HUES64 (cell line): ENCODE results near the gene G6PD.

Source experiments
- H3K27ac ChIP-seq: 2 replicates; pipeline ENCODE4 v1.7.0; 2013; ENCODE audit warnings: low read depth, low read length, inconsistent platforms
- H3K27me3 ChIP-seq: 2 replicates; pipeline ENCODE4 v1.6.1; 2013; ENCODE audit warnings: mild to moderate bottlenecking, low read length; ENCODE audit not compliant: insufficient read depth
- H3K36me3 ChIP-seq: 2 replicates; pipeline ENCODE4 v1.6.1; 2013; ENCODE audit warnings: mild to moderate bottlenecking, low read length; ENCODE audit not compliant: insufficient read depth
- H3K4me1 ChIP-seq: 2 replicates; pipeline ENCODE4 v1.6.1; 2013; ENCODE audit warnings: mild to moderate bottlenecking, low read length, moderate library complexity; ENCODE audit not compliant: insufficient read depth
- H3K4me3 ChIP-seq: 2 replicates; pipeline ENCODE4 v1.5.1; 2013; ENCODE audit warnings: mild to moderate bottlenecking, low read length, moderate library complexity
- H3K9ac ChIP-seq: 2 replicates; pipeline ENCODE4 v1.6.1; 2013; ENCODE audit warnings: mild to moderate bottlenecking, low read depth, low read length
- H3K9me3 ChIP-seq: 2 replicates; pipeline ENCODE4 v1.6.1; 2013; ENCODE audit warnings: low read depth, low read length; ENCODE audit not compliant: insufficient read depth
- WGBS: fragments of 150-250, 120-280 bp; methylation state at CpG from one replicate; pipeline ENCODE4 v1.1.7; 2013; ENCODE audit warnings: missing lambda C conversion rate; 5-methylcytosine and 5-hydroxymethylcytosine counted together

Gene G6PD

GRCh38 chrX:154526901-154527675 lies 19.6 kb downstream of the G6PD start:
- H3K27ac ChIP-seq: peak overlapping the region; percentile 12; the same call in 1 of the 2 replicates
- H3K4me1 ChIP-seq: no peaks in the 10 kb centered on the region
- H3K36me3 ChIP-seq: peaks cover 3% of the 10 kb centered on the region; the same call in 1 of the 2 replicates
- peak overlapping the region; percentile 51 for H3K4me3 ChIP-seq
- 13% methylated on average over 12 of the region's 15 CpGs for WGBS
- peak overlapping the region; percentile 36; the same call in 1 of the 2 replicates for H3K9ac ChIP-seq
- H3K9me3 ChIP-seq: no peaks in the 10 kb centered on the region
- H3K27me3 ChIP-seq: peaks cover 13% of the 10 kb centered on the region

- Histone ChIP-seq H3K9me3 (no peaks in the 10 kb centered on the region), H3K9ac (no peak overlapping the region), H3K4me3 (no peak overlapping the region), H3K27ac (no peak overlapping the region), H3K36me3 (no peaks in the 10 kb centered on the region; the same call in 1 of the 2 replicates), H3K4me1 (no peaks in the 10 kb centered on the region), H3K27me3 (peaks cover 13% of the 10 kb centered on the region)
- WGBS: 94% methylated on average over 13 of the region's 14 CpGs
Measured at GRCh38 chrX:154525606-154526490, 20.8 kb downstream of the G6PD start.

DNA sequence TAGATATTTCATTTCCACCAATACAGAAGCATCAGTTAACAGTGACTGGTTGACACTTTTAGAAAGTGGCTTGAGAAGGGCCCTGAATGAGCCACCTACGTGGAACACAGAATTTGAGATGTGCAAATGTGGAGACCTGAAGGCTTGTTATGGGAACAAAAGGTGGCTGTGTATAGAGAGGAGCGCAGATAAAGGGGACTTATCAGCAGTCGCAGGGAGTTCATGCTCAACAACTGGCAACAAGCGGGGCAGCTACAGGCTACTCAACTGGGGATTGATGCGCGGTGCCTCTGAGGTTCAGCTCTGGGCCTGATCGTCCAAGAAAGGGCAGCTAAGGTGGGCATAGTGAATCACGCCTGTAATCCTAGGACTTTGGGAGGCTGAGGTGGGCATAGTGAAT lies 27.3 kb downstream of the G6PD start:
- H3K27me3 ChIP-seq: peaks cover 2% of the 10 kb centered on the region
- H3K27ac ChIP-seq: no peak overlapping the region
- 92% methylated on average over 8 of the region's 8 CpGs for WGBS
- H3K4me3 ChIP-seq: no peak overlapping the region
- no peaks in the 10 kb centered on the region for H3K4me1 ChIP-seq
- H3K9ac ChIP-seq: no peak overlapping the region
- no peaks in the 10 kb centered on the region for H3K9me3 ChIP-seq
- H3K36me3 ChIP-seq: no peaks in the 10 kb centered on the region

GRCh38 chrX:154517101-154517781 lies 29.4 kb downstream of the G6PD start:
- Histone ChIP-seq H3K9ac (peak overlapping the region; percentile 44; the same call in 1 of the 2 replicates), H3K4me1 (no peaks in the 10 kb centered on the region), H3K27me3 (peaks cover under 1% of the 10 kb centered on the region), H3K36me3 (no peaks in the 10 kb centered on the region), H3K27ac (peak overlapping the region; percentile 99; the same call in 1 of the 2 replicates), H3K4me3 (peak overlapping the region; percentile 67), H3K9me3 (no peaks in the 10 kb centered on the region)
- 2% methylated on average over 24 of the region's 25 CpGs for WGBS

DNA sequence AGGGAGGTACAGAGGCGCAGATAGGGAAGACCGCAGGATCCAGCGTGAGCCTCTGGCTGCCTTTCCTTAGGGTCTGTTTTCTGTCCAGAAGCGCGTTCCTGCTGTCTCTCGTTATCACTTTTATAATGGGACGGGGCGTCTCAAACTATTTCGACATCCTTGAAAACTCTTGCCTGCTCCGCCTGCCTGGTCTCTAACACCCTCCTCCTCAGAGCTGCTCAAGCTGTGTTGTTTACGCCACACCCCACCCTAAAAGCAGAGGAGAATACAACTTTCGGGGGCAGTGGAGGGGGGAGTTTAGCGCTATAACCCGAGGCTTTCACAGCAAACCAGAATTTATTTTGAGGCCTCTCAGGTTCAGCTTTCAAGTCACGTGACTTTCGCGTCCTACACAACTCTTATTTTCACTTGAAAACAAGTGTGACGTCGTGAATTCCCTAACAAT lies 30.0 kb downstream of the G6PD start:
- H3K9ac ChIP-seq: peak overlapping the region; percentile 74
- H3K4me3 ChIP-seq: peak overlapping the region; percentile 67
- under 1% methylated on average over 18 of the region's 19 CpGs for WGBS
- peak overlapping the region; percentile 99; the same call in 1 of the 2 replicates for H3K27ac ChIP-seq
- H3K4me1 ChIP-seq: no peaks in the 10 kb centered on the region
- no peaks in the 10 kb centered on the region; the same call in 1 of the 2 replicates for H3K27me3 ChIP-seq
- no peaks in the 10 kb centered on the region for H3K36me3 ChIP-seq
- H3K9me3 ChIP-seq: no peaks in the 10 kb centered on the region

DNA sequence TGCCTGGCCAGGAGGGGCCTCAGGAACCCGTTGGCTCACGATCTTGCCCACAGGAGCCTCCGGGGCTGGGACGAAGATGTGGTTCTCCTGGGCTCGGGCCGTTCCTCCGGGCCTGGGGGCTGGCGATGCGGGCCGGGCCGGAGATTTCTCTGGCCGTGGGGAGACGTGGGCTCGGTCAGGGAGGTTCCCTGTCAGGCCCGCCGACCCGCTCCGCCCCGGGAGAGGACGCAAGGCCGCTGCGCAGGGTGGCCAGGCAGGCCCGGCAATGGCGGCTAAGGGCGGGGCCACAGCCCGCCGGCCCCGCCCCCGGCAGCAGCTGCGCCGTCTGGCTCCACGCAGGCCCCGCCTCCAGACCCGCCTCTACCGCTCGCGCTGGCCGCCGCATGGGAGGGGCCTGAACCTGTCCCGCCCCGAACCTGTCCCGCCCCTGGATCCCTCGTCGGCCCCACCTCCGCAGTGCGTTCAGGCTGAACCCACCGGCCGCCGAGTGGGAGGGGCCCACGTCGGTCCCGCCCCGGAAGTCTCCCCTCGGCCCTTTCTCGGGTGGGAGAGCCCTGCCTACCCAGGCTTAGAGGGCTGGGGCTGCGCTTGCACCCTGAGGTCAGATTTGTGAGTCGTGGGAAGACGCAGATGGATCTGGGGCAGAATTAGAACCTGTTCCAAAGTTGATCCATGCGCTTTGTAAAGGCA lies 30.5 kb downstream of the G6PD start, which contains the start of gene FAM3A:
Gene FAM3A, minus strand, starts transcription at position 267 of the 690 bp plus-strand sequence. CDS start 460 bp downstream, outside the sequence.
- Histone ChIP-seq H3K27me3 (no peaks in the 10 kb centered on the region; the same call in 1 of the 2 replicates), H3K9ac (peak within 1 kb of the TSS; percentile 74), H3K4me1 (no peaks in the 10 kb centered on the region), H3K9me3 (no peaks in the 10 kb centered on the region), H3K27ac (peak within 1 kb of the TSS; percentile 99; the same call in 1 of the 2 replicates), H3K36me3 (no peaks in the 10 kb centered on the region), H3K4me3 (peak within 1 kb of the TSS; percentile 76)
- WGBS: under 1% methylated on average over 59 of the region's 59 CpGs

- no peaks in the 10 kb centered on the region; the same call in 1 of the 2 replicates for H3K27me3 ChIP-seq
- H3K4me3 ChIP-seq: peak overlapping the region; percentile 76
- WGBS: 25% methylated on average over 31 of the region's 34 CpGs
- H3K36me3 ChIP-seq: no peaks in the 10 kb centered on the region
- peak overlapping the region; percentile 73 for H3K9ac ChIP-seq
- H3K27ac ChIP-seq: peak overlapping the region; percentile 52; the same call in 1 of the 2 replicates
- no peaks in the 10 kb centered on the region for H3K9me3 ChIP-seq
- no peaks in the 10 kb centered on the region for H3K4me1 ChIP-seq
Measured at GRCh38 chrX:154515090-154515965, 31.3 kb downstream of the G6PD start.

- Histone ChIP-seq H3K4me1 (no peaks in the 10 kb centered on the region), H3K4me3 (no peak overlapping the region), H3K36me3 (peaks cover 6% of the 10 kb centered on the region; the same call in 1 of the 2 replicates), H3K27me3 (no peaks in the 10 kb centered on the region), H3K27ac (no peak overlapping the region), H3K9ac (no peak overlapping the region), H3K9me3 (no peaks in the 10 kb centered on the region)
- WGBS: 97% methylated on average over 2 of the region's 2 CpGs
Measured at GRCh38 chrX:154513716-154514115, 32.9 kb downstream of the G6PD start.

- Histone ChIP-seq H3K27me3 (no peaks in the 10 kb centered on the region), H3K4me3 (no peak overlapping the region), H3K27ac (no peak overlapping the region), H3K9me3 (no peaks in the 10 kb centered on the region), H3K9ac (no peak overlapping the region), H3K36me3 (peaks cover 6% of the 10 kb centered on the region; the same call in 1 of the 2 replicates), H3K4me1 (no peaks in the 10 kb centered on the region)
- WGBS: 95% methylated on average over 16 of the region's 16 CpGs
Measured at GRCh38 chrX:154512879-154513553, 33.6 kb downstream of the G6PD start.
